GM15510 (cell line): Measurements from ENCODE around the gene POU6F2.

Experiments used
- POLR2A ChIP-seq: IDR thresholded peaks from 3 replicates; pipeline ENCODE4 v1.6.1; 2011; ENCODE audit warnings: borderline replicate concordance; ENCODE audit not compliant: insufficient read length; ENCODE audit errors: extremely low read depth

Gene POU6F2

DNA sequence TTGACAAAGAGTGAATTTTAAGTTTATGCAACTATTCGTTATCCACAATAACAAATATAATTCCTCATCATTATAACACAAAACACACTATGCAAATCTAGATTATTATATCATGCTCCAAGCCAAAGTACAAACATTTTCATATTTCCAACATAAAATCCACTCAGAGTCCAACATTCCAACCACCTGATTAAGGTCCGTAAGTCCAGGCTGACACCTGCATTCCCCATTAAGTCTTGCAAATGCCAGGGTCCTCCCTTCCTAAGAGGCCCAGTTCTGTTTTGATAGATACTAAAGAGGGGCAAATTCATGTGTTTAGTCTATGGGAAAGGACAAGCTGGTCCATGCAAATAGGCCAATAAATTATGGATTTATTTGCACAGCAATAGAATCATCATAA, 206.1 kb downstream of the POU6F2 start:
- no peak for TF ChIP-seq POLR2A

DNA sequence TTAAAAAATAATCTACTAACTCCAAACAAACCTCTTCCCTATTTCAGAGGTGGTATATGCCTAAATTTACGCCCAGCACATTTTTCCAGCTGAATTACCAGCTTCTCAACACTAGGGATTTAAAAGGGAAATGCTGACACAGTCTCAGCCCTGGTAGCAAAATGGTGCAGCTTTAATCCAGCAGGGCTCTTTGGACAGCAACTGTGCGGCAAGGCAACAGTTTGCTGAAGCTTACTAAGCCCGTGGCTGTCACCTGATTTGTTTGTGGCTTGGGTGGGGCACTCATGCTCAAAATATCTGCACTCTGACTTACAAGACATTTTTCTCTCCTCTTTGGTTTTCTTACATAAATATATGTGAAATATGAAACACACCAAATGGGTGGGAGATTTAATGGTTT, 206.7 kb downstream of the POU6F2 start:
- TF ChIP-seq POLR2A, result no peak

DNA sequence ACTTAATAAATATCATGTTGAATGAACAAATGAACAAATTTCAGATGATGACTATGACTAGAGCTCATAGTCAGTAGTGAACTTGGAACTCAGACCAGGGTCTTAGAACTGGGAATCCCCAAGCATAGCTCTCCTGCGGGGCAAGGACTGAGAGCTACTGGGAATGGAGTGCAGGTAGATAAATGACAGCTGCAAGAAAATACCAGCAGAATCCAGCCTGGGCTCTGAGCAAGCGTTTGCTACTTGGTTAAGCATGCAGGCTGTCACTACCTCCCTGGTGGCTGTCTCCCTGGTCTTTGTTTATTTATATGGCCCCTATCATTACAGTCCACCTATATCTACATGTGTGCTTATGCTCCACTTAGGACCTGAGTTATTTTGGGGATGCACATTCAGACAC, 208.4 kb downstream of the POU6F2 start:
- no peak for TF ChIP-seq POLR2A

DNA sequence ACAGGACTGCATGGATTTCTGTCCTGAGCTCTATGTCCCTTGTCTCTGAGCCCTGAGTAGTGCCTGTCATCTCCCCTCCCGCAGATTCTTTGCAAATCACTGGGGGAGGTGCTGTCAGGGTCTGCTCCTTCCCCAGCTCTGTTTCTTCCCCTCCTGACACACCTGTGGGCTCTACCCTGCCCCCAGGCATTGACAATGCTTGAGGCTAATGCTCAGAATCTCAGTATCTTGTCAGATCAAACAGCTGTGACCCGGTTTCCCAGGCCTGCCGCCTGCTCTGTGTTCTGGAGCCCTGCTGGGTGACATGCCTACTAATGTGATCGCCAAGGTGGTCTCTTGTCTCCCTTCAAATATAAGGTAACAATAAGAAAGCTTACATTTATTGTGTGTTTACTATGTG, 209.0 kb downstream of the POU6F2 start:
- no peak for TF ChIP-seq POLR2A

DNA sequence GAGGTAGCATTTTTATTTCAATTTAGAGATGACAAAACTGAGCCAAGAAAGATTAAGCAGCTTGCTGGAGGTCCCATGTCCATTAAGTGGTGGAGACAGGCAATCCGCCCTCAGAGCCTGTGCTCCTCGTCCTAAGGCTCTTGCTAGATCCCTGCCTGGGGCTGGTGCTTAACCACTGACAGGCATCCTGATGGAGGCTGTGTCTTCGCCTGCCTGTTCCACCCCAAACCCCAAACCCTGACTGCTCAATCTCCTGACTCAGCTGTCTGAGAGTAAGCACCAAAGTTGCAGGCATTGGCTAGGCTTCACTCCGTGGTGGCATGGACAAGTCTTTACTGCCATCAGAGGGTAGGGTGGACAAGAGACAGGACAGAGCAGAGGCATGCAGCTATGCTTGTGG, 209.4 kb downstream of the POU6F2 start:
- no peak for TF ChIP-seq POLR2A

DNA sequence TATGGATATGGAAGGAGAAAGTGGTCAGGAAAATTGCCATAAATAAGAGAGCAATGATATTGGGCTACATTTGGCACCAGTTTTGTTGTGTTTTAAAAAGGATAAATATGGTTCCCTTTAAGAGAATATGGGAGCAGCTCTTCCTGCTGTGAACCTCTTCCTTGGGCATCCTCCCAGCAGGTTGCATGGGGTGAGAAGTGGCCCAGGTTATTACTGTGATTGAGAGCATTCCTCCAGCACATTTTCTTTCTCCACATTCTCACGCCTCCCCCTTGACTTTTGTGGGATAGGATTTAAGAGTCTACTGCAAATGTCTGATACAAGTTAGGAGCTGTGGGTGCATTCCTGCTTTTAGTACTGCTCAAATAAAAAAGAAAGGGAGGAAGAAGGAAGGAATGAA, 214.8 kb downstream of the POU6F2 start:
- no peak for TF ChIP-seq POLR2A

DNA sequence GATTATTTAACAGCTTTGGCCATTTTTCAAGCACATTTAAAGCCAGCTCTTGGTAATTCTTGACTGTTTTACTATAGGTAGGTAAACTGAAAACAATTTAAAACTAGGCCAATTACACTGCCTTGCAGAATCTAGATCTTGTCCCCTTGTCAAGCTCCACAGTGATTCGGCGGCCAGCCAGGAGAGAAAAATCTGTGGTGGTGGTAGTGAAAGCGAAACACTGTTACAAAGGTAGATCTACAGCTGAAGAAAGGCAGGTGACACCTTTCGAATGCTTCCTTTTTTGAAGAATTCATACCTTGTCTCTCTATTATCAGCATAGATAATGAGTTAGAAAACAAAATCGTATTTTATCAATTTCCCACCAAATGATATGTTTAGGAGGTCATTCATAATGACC, 218.3 kb downstream of the POU6F2 start:
- no peak for TF ChIP-seq POLR2A

DNA sequence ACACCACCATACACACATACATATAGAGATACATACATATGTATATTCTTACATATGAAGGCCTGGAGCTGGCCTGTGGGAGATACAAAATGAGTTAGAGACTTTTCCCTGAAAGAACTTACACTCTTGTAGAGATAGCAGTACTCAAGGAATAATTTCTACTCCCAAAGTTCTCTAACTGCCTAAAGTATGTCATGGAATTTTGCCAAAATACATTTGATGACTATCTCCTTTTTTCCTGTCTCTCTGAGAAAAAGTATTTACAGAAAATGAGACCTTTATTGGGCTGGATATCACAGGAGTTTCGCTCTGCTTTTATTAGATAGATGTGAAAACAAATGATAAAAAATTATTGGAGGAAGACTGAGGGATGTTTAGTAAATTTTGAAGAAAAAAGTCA, 220.1 kb downstream of the POU6F2 start:
- TF ChIP-seq POLR2A, result no peak

DNA sequence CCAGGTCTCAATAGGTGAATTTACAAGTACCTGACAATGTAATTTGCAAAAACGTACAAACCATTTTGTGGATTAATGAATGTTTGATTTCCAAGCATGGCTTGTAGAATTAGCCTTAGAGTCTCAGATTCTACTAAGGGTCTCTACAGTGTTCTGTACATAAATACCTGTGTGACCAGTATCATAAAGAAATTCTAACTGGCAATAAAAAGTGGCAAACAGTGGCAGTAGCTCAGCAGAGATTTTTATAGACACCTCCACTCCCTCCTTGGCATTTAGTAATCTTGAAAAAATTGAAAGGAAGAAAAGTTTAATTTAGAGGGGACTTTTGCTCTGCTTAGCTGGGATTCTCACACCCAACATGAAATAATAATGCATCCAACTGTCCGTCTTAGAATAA, 220.8 kb downstream of the POU6F2 start:
- TF ChIP-seq POLR2A, result no peak

DNA sequence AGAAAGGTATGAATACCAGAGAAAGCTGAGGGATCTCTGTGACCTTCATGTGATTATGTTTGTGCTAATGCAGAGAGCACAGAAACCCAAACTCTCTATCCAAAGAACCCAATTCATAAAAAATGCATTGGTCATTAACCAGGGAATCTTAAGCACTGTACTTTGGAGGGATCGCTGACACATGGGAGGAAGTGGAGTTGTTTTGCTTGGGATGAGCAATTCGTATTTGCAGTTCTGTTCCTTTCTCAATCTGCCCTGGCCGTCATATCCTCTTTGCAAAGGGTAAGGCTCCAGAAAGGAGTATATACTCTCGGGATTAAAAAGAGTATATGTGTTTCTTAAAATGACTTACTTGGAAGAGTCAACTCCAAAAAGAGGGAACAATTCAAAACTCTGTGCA, 221.3 kb downstream of the POU6F2 start:
- TF ChIP-seq POLR2A, result no peak

DNA sequence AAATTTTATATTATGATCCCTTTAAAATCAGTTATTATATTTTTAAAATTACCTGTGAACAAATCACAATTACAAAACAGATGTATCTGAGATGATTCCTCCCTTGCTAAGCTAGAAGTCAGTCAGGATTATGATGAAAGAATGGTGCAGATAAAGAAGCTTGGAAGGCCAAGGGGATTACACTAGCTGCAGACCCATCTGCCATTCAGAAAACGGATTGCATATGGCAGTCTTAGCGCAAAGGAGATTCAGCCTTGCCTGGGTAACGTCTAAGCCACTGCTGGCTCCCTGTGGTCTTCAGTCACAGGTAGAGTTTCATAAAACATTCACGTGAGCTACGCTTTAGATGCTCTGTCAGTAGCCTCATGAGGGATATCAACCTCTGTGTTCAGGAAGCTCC, 222.2 kb downstream of the POU6F2 start:
- no peak for TF ChIP-seq POLR2A

DNA sequence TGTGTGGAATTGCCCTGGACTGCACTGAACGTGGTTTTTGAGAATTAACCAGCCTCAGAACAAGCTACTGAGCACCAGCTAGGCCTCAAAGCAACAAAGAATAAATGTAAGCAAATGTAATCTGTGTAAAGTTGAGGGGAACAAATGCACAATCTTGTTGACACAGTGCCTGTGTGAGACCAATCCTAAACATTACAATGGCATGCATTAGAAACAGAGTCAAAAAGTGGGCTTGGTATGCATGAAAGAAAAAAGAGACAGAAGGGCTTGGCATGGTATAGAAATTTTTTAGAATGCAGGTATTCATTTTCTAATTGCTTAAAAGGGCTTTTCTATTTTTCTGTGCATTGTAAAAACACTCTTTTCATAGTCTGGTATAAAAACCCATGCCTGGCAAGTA, 224.3 kb downstream of the POU6F2 start:
- no peak for TF ChIP-seq POLR2A

DNA sequence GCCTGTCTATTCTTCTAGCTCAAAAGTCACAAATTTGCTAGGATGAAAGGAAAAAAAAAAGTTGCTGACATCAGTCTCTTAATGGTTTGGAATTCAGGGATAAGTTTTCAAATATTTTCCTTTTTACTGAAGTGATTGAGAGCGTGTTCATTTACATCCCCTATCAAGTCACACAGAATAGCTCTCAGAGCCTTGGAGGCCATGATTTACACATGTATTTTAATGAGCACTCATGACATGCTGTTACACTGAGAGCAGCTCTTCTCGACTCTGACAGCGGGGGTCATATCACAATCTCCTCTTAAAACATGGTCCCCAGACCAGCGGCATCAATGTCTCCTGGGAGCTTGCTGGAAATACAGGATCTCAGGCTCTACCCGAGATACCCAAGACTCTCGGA, 232.7 kb downstream of the POU6F2 start:
- no peak for TF ChIP-seq POLR2A

DNA sequence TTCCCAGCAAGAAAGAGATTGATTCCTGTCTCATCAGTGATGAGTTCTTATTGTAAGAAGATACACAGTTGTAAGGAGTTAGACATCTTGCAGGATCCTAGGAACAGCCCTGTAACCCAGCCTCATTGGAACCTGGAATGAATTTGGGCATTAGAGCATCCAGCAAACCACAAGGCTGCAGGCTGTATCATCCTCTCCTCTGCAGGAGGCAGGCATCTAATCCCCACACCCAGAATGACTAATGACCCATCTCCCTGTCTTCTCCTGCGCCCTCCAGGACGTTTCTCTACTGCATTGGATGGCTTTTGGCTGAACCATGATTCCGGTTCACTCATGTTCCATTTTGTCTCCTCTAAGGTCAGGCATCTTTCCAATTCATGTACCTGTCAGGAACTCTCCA, 233.9 kb downstream of the POU6F2 start:
- TF ChIP-seq POLR2A, result no peak

DNA sequence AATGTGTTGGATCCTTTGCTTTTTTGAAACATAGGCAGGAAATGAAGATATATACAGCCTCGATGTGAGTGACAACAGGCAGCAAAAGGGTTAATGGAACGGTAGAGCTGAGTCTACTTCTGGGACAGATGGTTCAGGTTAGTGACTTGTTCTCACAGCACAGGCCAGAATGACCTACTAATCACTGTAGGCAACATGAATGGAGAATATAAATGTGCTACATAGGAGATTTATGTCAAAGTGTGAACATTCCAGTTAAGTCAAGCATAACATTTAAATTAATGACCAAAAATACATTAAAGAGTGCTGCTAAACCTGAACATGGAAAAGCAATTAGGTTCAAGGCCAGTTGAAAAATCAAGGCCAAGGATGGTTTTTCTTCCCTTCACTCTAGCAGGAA, 235.2 kb downstream of the POU6F2 start:
- no peak for TF ChIP-seq POLR2A

DNA sequence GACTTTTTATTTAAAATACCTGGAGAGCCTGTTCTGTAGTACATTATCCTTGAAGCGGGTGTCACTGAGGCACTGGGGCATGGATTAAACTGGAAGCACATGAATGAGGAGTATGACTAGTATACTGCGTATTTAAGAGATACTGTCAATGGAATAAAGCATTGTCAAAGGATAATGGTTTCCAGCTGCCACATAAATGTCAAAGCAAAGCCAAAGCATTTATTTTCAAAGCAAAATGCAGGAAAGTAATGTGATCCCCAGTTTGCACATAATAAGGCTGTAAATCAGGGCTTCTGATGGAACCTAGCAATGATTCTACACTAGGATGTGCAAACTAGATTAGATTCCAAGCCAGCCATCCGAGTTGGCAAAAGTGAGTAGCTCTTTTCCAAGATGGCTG, 240.1 kb downstream of the POU6F2 start:
- TF ChIP-seq POLR2A, result no peak

DNA sequence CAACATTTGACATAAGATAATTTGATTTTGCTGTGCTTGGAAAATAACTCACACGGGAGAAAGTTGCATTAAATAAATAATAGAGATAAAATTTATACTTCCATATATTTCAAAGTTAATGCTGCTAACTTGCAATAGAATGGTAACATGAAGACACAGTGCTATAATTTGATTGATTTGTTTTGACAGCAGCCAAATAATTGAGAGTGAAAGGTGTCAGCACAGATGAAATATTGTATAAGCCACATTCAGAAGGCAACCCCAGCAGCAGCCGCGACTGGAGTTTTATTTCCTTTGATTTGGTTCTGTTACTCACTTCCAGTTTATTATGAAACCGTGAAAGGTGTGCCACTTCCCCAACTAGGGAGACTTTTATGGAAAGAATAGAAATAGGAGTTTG, 242.2 kb downstream of the POU6F2 start:
- no peak for TF ChIP-seq POLR2A
